GM18951 (cell line): ENCODE results near the gene HES3.

ENCODE experiments used
- POLR2A ChIP-seq: IDR thresholded peaks from 4 replicates; pipeline ENCODE4 v1.6.1; 2011; ENCODE audit warnings: mild to moderate bottlenecking; ENCODE audit not compliant: insufficient read length, insufficient read depth; ENCODE audit errors: extremely low read depth
- in situ Hi-C: fragments of 300-500 bp; cut with MboI; formaldehyde crosslinking; loops from one replicate; pipeline ENCODE4 v1.12.0; 2022; ENCODE audit warnings: low sequenced_read_pairs, mixed read lengths, inconsistent platforms; ENCODE audit not compliant: unreplicated experiment

The HES3 gene

GRCh38 chr1:6225651-6226050 lies 18.3 kb upstream of the HES3 start:
- in situ Hi-C loops, result no loop called here
- TF ChIP-seq POLR2A, result no peak

DNA sequence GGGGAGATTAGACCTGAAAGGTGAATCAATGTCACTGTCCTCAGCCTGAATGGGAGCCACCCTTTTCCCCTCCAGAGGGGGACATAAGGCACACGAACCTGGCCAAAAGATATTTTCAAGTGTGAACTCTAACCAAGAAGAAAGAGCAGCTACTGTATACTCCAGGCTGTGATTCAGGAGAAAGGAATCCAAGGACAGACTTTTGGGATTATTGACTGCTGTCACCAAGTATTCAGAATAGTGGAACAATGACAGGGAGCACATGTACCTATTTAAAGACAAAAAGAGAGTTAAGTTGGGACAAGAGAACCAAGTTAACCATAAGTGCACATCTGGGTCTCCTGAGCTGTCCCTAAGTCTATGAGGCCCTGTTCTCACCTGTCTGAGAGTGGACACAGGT lies 10.6 kb upstream of the HES3 start:
- in situ Hi-C loops, result no loop called here
- no peak for TF ChIP-seq POLR2A

DNA sequence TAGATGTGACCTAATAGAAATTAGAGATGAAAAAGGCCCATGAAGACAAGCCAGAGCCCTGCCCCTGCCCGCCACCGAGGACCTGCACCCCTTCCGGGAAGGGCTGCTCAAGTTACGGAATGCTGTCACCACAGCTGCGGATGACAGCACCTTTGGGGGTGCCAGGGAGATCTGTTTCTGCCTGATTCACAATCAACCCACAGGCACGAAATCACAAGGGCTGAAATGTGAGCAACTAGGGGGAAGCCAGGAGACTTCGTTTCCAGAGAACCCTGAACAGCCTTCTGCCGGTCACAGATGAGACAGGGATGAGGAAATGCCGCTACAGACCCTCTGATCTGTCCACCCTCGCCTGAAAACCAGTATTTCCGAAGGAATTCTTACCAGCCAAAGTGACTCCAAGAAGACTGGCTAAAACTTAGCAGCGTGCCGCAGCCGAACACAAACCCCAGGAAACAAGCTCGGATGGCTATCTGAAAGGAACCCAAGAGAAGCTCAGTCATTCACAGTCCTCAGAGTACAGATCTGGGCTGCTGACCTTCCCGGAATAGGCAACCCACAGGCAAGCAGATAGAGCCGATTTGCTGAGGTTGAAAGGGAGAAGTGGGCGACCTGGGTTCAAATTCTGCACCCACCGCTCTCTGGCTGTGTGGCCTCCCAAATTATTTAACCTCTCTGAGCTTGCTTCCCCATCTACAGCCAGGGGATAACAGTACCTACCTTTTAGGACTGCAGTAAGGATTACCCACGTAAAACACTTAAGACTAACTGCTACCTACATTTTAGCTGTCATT lies 9.3 kb upstream of the HES3 start:
- TF ChIP-seq POLR2A, result no peak
- in situ Hi-C loops, result no loop called here

GRCh38 chr1:6235296-6235677 lies 8.7 kb upstream of the HES3 start:
- in situ Hi-C loops, result no loop called here
- TF ChIP-seq POLR2A, result no peak

- TF ChIP-seq POLR2A, result no peak
- in situ Hi-C loops, result no loop called here
Observed at GRCh38 chr1:6237093-6237492, 6.9 kb upstream of the HES3 start.

DNA sequence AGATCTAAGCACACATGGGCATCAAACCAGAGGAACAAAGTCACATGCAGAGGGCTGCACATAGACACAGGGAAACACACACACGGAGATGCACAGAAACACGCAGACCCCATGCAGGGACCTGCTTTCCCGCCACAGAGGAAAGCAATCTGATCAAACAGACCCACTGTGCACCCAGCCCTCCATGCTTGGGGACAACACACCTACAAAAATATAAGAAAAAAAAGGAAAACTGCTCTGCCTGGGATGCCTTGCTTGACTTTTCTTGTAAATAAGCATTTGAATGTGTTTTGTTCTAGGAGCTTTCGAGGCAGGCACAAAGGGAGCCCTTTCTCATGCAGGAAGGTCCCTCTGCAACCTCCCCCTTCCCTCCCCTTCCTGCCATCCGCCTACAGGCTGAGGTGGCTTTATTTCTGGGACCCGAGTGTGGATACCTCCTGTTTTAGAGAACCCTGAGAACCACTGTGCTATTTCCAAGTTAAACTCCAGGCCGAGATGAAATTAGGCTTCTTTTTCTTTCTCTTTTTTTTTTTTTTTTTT lies 4.7 kb upstream of the HES3 start:
- in situ Hi-C loops, result no loop called here
- TF ChIP-seq POLR2A, result no peak

DNA sequence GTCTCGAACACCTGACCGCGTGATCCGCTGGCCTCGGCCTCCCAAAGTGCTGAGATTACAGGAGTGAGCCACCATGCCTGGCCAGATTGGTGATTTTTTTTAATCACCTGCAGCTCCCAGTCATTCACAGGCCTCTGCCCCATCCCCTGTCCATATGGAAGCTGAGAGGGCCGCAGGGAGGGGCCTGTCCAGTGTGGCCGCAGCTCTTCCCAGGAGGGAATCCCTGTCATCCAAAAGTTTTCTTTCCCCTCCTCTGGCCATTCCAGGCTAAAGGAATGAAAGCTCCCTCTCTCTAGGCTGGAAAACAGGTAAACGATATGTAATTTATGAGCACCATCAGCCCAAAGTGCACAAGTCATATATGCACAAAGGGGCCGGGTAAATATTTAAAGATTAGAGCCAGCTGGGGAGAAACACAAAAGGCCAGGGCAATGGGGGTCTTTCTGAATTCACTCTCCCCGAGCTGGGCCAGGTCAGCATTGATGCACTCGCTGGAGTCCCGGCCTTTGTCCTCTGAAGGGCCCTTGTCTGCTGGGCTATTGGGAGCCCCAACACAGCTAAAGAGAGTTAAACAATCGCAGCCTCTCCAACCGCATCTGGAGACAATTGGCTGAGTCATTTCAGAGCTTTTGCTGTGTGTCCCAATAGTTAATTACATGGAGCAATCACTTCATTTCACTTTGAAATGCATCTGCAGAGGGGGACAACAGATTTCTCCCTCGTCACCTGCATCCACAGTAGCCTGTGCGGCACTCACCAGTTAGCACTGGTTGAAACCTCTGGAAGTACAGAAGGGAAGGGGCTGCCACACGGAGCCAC lies 3.8 kb upstream of the HES3 start:
- TF ChIP-seq POLR2A, result no peak
- in situ Hi-C loops, result no loop called here

DNA sequence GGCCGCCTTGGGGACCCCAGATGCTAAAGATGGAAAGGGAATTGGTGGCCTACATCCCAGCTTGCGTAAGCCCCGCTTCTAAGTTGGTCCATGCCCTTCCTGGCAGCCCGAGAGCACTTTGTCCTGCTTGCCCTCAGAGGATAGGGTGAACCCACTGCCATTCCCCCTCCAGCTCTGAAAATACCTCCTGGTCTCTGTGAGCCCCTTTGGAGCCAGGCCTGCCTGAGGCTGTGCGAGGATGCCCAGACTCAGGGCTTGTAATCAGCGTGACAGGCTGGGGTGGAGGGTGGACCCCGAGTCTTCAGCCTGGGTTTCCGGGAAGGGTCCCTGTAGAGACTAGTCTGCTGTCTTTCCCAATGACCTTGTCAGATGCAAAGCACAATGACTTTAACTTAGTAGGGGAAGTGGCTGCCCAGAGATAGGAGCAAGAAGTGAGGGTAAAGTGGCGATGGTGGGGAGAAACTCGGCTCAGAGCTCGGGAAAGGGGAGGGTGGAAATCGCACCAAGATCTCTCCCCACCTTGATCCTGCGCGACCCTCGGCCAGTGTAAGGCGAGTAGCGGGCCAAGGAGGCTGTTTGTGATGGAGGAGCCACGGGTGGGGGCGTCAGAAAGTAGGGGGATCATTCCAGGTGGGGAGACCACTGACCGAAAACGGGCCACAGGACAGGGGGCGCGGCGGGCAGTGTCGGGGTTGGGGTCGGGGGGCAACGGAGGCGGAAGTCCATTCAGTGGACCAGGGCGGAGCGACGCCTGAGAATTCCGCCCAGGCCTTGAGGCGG lies 2.7 kb upstream of the HES3 start:
- no peak for TF ChIP-seq POLR2A
- in situ Hi-C loops, result no loop called here

DNA sequence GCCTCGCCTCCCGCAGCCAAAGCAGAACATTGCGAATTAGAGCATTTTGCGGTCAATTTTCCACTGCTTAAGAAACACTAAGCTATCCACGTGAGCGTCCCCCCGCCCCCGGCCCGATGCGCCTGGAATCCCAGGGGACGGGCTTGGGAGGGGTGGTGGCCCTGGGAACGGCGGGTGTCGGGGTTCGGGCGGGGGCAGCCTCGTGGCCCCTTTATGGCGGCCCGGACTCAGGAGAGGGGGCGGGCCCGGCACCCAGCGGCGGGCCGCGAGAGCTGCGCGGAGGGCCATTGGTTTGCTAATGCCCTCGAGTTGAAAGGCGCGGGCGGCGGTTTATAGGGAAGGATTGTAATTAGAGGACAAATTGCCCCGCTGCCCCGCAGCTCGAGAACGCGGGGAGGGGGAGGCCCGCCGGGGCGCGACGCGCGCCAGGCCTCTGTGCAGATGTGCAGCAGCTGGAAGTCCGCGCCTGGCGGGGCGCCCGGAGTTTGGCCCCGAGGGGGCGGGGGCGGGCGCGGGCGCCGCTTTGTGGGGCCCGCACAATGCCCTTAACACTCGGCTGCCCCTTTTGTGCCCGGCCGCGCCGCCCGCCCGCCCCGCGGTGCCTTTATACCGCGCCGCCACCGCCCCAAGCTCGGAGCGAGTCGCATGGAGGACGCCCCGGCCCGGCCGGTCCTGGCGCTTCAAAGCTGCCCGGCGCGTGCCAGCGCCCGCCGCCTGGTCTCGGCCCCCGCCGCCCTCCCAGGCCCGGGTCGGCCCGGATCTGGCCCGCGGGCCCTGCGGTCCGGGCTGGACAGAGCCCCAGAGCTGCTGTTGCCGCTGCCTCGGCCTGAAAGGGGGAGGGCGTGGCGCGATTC lies 1.9 kb upstream of the HES3 start:
- in situ Hi-C loops, result no loop called here
- no peak for TF ChIP-seq POLR2A

DNA sequence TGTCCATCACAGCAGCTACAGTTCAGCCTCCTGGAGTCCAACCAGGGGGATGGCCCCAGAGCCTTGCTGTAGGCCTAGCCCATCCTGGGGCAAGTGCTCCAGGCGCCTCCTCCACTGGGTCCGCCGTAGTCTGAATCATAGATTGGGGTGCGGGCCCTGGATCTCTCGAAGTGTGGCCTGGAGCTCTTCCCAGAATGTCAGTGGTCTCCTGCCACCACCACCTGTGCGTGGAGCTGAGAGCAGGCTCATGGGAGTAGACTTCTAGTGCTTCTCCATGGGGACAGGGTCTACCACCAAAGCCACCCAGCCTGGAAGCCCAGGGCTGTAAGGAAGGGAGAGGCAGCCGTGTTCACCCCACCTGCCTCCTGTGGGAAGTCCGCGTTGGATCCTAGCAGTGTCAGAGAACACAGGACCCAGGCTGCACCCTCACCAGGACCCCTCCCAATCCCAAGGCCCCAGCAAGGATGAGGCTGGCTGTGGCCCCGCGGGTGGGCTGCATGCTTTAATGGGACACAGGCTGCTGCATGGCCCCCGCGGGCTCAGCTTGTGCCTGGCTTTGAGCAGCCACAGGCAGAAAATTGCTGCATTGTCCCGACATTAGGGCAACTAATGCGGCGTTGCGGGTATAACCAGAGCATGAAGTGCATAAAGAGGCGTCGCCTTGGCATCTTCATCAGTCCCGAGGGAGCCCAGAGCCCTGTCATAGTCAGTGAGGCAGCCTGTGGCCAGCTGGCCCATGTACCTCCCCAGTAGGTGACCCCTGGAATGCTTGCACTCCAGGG lies 735 bp upstream of the HES3 start:
- no peak for TF ChIP-seq POLR2A
- in situ Hi-C loops, result no loop called here

- in situ Hi-C loops, result no loop called here
- TF ChIP-seq POLR2A, result no peak
Observed at GRCh38 chr1:6244401-6245049, 546 bp downstream of the HES3 start.

DNA sequence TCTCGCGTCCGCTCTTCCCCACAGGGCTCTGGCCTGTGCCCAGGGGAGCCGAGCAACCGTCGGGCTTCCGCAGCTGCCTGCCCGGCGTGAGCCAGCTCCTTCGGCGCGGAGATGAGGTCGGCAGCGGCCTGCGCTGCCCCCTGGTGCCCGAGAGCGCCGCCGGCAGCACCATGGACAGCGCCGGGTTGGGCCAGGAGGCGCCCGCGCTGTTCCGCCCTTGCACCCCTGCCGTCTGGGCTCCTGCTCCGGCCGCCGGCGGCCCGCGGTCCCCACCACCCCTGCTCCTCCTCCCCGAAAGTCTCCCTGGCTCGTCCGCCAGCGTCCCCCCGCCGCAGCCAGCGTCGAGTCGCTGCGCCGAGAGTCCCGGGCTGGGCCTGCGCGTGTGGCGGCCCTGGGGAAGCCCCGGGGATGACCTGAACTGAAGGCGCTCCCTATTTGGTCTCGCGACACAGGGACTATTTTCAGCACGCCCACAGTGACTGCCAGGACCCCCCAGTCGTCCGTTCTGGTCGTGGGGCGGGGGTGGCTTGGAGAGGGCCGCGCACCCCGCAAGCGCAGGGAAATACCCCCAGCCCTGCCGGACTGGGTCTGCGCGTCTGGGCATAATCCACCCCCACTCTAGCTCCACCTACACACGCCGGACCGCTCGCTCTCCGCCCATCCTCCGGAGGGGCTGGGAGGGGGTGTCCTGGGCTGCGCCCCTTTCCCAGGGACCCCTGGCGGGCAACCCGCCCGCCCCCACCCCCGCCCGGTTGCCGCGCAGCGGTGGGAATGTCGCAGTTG lies 1.3 kb downstream of the HES3 start:
- in situ Hi-C loops, result no loop called here
- TF ChIP-seq POLR2A, result no peak
